Measurements from ENCODE around the gene SLC1A4.
A peak's percentile ranks its signal among the peaks of the same experiment; 100 is the strongest.

The SLC1A4 gene

DNA sequence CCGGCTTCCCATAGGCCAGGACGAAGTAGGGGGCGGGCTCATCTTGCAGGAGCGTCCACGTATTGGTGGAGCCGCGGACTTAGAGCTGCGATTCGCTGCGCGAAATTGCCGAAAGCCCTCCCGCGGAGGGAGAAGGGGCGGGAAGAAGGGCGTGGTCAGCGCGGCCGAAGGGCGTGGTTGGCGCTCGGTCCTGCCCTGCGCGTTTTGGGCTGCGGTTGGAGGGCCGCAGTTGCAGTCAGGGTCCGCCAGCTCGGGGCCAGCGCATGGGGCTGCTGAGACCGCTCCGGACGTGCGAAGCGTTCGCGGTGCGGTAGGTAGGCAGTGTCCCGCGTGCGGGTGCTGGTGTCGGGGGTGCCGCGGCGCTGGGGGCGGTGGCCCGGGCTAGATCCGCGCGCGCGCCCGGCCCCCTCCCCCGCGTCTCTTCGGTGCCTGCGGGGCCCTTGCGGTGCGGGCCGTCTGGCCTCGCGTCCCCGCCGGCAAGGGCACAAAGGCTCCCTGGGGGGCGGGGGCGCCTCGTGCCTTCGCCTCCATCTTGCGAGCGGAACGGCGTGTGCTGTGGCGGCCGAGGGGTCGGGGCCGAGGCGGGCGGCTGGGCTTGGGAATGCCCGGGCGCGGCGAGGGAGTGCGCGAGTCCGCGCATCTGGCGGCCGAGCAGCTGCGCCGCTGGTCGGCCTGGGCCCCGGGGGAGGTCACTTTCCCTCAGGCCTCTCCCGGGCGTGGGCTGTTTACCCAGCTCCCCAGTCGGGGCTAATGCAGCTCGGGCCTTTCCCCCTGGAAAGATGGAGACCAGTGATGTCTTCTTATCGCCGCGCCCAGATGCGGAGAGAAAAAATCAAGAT, 67.2 kb downstream of the SLC1A4 start, which contains the start of gene CEP68:
CEP68 (plus strand) TSS at position 202 of the 839 bp plus-strand sequence. CDS start 13,029 bp downstream, outside the sequence.
- peak within 1 kb of the TSS; percentile 60 for H3K4me3 ChIP-seq (ENCODE audit: low read depth, low read length)
- peak; percentile 71 for DNase-seq (ENCODE audit: low read depth)
- TF ChIP-seq, protein P1, sequence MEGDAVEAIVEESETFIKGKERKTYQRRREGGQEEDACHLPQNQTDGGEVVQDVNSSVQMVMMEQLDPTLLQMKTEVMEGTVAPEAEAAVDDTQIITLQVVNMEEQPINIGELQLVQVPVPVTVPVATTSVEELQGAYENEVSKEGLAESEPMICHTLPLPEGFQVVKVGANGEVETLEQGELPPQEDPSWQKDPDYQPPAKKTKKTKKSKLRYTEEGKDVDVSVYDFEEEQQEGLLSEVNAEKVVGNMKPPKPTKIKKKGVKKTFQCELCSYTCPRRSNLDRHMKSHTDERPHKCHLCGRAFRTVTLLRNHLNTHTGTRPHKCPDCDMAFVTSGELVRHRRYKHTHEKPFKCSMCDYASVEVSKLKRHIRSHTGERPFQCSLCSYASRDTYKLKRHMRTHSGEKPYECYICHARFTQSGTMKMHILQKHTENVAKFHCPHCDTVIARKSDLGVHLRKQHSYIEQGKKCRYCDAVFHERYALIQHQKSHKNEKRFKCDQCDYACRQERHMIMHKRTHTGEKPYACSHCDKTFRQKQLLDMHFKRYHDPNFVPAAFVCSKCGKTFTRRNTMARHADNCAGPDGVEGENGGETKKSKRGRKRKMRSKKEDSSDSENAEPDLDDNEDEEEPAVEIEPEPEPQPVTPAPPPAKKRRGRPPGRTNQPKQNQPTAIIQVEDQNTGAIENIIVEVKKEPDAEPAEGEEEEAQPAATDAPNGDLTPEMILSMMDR (IDR thresholded peaks at IDR 0.05; ENCODE audit: control insufficient read depth, extremely low read depth, insufficient read depth): no peak

DNA sequence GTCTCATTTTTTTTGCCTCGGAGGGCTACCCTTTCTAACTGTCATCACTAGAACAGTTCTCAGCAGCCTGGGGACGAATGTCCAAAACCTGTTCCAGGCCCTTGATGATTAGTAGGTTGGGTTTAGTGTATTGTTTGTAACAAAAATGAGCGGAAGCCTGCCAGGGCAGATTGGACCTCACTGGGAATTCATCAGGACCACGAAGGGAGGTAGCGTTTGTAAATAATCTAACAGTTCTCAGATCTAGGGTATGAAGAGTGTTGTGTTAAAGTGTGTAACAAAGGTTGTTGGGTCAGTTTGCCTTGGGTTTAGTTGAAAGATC, 67.8 kb downstream of the SLC1A4 start:
- TF ChIP-seq, protein P1 (IDR thresholded peaks at IDR 0.05; ENCODE audit: control insufficient read depth, extremely low read depth, insufficient read depth): no peak
- peak overlapping the region; percentile 60 for H3K4me3 ChIP-seq (ENCODE audit: low read depth, low read length)
- no peak for DNase-seq (ENCODE audit: low read depth)

DNA sequence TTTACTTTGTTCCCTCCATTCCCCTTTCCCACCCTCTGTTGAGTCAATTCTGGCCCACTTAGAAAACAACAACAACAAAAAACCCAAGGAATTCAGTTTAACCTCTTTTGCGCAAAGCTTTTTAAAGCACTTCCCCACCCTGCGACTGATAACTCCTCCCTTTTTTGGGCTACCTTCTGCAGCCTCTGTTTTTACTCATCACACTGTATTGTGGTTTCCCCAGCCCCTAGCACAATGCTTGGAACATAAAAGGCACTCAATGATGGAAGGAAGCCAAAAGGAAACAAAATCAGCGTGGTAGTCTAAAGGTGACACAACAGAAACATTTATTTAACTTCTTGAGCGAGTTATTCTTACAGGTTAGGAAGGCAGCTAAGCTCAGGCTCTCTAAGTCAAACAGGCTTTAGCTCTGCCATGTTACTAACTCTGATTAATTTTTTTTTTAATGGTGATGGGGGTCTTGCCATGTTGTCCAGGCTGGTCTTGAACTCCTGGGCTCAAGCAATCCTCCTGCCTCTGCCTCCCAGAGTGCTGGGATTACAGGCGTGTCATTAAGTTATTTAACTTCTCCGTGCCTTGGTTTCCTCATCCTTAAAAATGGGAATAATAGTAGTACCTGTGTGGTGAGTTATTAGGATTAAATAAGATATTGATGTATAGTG, 68.3 kb downstream of the SLC1A4 start:
- TF ChIP-seq, protein P1 (IDR thresholded peaks at IDR 0.05; ENCODE audit: control insufficient read depth, extremely low read depth, insufficient read depth): no peak
- H3K4me3 ChIP-seq (ENCODE audit: low read depth, low read length): peak overlapping the region; percentile 60
- no peak for DNase-seq (ENCODE audit: low read depth)

DNA sequence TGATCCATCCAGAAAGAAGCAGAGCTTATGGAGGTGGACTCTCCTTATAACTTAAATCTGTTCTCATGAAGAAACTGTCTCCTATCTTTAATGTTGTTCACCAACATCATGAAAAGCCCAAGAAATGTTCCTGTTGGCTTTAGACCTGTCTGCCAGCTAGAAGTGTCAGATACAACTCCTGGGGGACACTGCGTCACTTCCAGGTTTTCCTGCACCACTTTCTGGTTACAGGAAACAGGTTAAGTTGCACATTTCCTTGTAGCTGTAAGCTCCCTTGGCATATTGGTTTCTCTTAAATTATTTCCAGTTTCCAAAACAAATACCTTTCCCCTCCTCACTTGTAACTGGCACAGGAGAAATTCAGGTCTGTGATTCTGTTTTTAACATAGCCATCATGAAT, 69.9 kb downstream of the SLC1A4 start:
- no peak for DNase-seq (ENCODE audit: low read depth)
- no peak overlapping the region for H3K4me3 ChIP-seq (ENCODE audit: low read depth, low read length)
- TF ChIP-seq, protein P1 (IDR thresholded peaks at IDR 0.05; ENCODE audit: control insufficient read depth, extremely low read depth, insufficient read depth): no peak

DNA sequence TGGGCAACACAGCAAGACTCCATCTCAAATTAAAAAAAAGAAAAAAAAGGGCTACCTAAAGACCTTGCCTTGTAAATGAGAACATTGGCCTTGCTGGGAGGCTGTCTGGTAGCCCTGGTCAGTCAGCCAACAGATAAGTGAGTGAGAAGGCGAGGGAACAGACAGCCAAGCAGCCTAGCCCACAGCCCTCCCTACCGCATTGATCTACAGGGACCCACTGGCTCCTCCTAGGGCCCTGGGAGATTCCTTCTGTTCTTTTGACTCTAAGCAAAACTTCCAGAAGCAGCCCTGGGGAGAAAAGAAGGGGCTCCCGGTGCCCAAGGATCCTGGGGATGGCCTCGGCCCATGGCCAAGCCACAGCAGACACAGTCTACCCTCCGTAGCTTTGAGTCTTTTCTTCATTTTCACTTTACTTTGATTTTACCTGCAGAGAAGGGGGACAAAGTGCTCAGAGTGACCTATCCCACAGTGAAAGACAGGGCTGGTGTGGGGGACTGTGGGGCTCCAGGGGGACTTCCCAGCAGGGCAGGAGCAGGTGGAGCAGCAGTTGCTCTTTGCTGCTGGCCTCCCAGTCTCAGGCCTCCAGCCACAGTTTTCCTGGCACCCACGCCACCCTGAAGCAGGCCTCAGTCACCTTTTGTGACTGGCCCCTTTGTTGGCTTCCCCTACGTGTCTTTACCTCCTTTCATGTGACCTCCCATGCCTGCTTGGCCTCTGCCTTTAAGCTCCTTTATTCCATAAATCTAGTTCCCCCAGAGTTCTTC, 72.1 kb downstream of the SLC1A4 start:
- DNase-seq (ENCODE audit: low read depth): no peak
- TF ChIP-seq, protein P1 (IDR thresholded peaks at IDR 0.05; ENCODE audit: control insufficient read depth, extremely low read depth, insufficient read depth): no peak
- no peak overlapping the region for H3K4me3 ChIP-seq (ENCODE audit: low read depth, low read length)

DNA sequence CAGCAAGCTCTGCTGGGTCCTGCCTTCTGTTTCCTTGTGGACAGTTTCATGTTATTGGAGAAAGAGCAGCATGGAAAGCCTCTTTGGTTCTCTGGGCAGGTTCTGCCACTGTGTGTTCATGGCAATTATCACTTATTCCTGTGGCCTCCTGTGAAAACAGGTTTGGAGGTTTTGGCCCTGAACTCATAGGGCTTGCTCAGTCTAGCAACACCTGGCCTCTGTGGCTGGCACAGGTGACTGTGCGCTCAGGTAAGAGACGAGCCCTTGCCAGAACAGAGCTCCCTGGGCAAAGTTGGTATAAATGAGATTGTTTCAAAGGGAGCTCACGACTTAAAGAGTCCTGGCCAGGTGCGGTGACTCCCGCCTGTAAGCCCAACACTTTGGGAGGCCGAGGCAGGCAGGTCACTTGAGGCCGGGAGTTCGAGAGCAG, 72.7 kb downstream of the SLC1A4 start:
- TF ChIP-seq, protein P1 (IDR thresholded peaks at IDR 0.05; ENCODE audit: control insufficient read depth, extremely low read depth, insufficient read depth): no peak
- peak; percentile 34 for DNase-seq (ENCODE audit: low read depth)
- H3K4me3 ChIP-seq (ENCODE audit: low read depth, low read length): no peak overlapping the region
